Islet of Langerhans (tissue), 1 donor: ENCODE results near the gene LACTB.
A peak's percentile ranks its signal among the peaks of the same experiment; 100 is the strongest.

Experiments
- FAIRE-seq: peaks from one replicate; lab custom pipeline; 2011; peaks lifted over from hg19 to GRCh38; lab: Jason Lieb, UNC

The LACTB gene

GRCh38 chr15:63124506-63124905 is 2.8 kb downstream of the LACTB start:
- FAIRE-seq: no peak

GRCh38 chr15:63126726-63127125 is 5.1 kb downstream of the LACTB start:
- no peak for FAIRE-seq

- peak; percentile 33 for FAIRE-seq
These were observed 12.1 kb downstream of the LACTB start for GRCh38 chr15:63133786-63134185.

GRCh38 chr15:63134245-63134985 is 12.8 kb downstream of the LACTB start:
- FAIRE-seq: no peak

- no peak for FAIRE-seq
These were observed 13.6 kb downstream of the LACTB start for GRCh38 chr15:63135281-63135680.

GRCh38 chr15:63135804-63136203 is 14.1 kb downstream of the LACTB start:
- no peak for FAIRE-seq

GRCh38 chr15:63136742-63137141 is 15.1 kb downstream of the LACTB start:
- peak; percentile 41 for FAIRE-seq

GRCh38 chr15:63140936-63141335 is 19.3 kb downstream of the LACTB start:
- no peak for FAIRE-seq

- FAIRE-seq: no peak
These were observed 23.8 kb downstream of the LACTB start for GRCh38 chr15:63145426-63145825.

GRCh38 chr15:63146684-63147083 is 25.0 kb downstream of the LACTB start:
- no peak for FAIRE-seq

- FAIRE-seq: no peak
These were observed 30.0 kb downstream of the LACTB start for GRCh38 chr15:63151665-63152064.

GRCh38 chr15:63155486-63155885 is 33.8 kb downstream of the LACTB start:
- FAIRE-seq: peak; percentile 51

- FAIRE-seq: peak; percentile 38
These were observed 34.5 kb downstream of the LACTB start for GRCh38 chr15:63156086-63156710.

- no peak for FAIRE-seq
These were observed 35.1 kb downstream of the LACTB start for GRCh38 chr15:63156755-63157117.

GRCh38 chr15:63157118-63157843 is 35.6 kb downstream of the LACTB start, which contains the start of gene RPS27L:
RPS27L (minus strand) TSS chr15:63157477; CDS start chr15:63157405, 72 bp downstream.
- no peak for FAIRE-seq

- FAIRE-seq: no peak
These were observed 36.3 kb downstream of the LACTB start for GRCh38 chr15:63157891-63158431.

GRCh38 chr15:63160638-63161037 is 39.0 kb downstream of the LACTB start:
- no peak for FAIRE-seq

- FAIRE-seq: no peak
These were observed 41.6 kb downstream of the LACTB start for GRCh38 chr15:63163217-63163616.

- no peak for FAIRE-seq
These were observed 43.7 kb downstream of the LACTB start for GRCh38 chr15:63165166-63165859.

GRCh38 chr15:63166219-63166618 is 44.6 kb downstream of the LACTB start:
- FAIRE-seq: no peak

GRCh38 chr15:63169788-63170187 is 48.1 kb downstream of the LACTB start:
- FAIRE-seq: no peak

GRCh38 chr15:63172376-63172775 is 50.7 kb downstream of the LACTB start:
- no peak for FAIRE-seq
